ENCODE results near the gene CRB3.
A peak's percentile ranks its signal among the peaks of the same experiment; 100 is the strongest.

CRB3 gene

GRCh38 chr19:6470173-6470572 lies 6.1 kb downstream of the CRB3 start:
- DNase-seq, result no peak

- DNase-seq, result no peak
Observed at GRCh38 chr19:6471076-6471475, 7.0 kb downstream of the CRB3 start.

GRCh38 chr19:6472713-6473112 lies 8.6 kb downstream of the CRB3 start:
- no peak for DNase-seq

- no peak for DNase-seq
Observed at GRCh38 chr19:6473647-6474046, 9.6 kb downstream of the CRB3 start.

- no peak for DNase-seq
Observed at GRCh38 chr19:6475321-6476108, 11.4 kb downstream of the CRB3 start.

- DNase-seq, result peak; percentile 87 to 90
Observed at GRCh38 chr19:6476155-6476895, 12.3 kb downstream of the CRB3 start.

GRCh38 chr19:6476896-6477431 lies 12.9 kb downstream of the CRB3 start:
- DNase-seq, result no peak

- no peak for DNase-seq
Observed at GRCh38 chr19:6478815-6479214, 14.7 kb downstream of the CRB3 start.

GRCh38 chr19:6479836-6480398 lies 15.8 kb downstream of the CRB3 start:
- no peak for DNase-seq

GRCh38 chr19:6480848-6481415 lies 16.9 kb downstream of the CRB3 start:
- peak; percentile 54 to 57 for DNase-seq

- DNase-seq, result peak; percentile 81 to 84
Observed at GRCh38 chr19:6481541-6482342, 17.7 kb downstream of the CRB3 start, which contains the start of gene DENND1C. Gene DENND1C, minus strand, starts transcription at chr19:6481787. Its CDS starts 92 bp downstream, at chr19:6481695.

- no peak for DNase-seq
Observed at GRCh38 chr19:6482343-6482686, 18.2 kb downstream of the CRB3 start.

GRCh38 chr19:6483235-6483634 lies 19.2 kb downstream of the CRB3 start:
- no peak for DNase-seq

GRCh38 chr19:6484230-6484629 lies 20.2 kb downstream of the CRB3 start:
- DNase-seq, result no peak

GRCh38 chr19:6484831-6485230 lies 20.8 kb downstream of the CRB3 start:
- no peak for DNase-seq

GRCh38 chr19:6489278-6490061 lies 25.4 kb downstream of the CRB3 start:
- DNase-seq, result no peak

GRCh38 chr19:6490134-6490533 lies 26.1 kb downstream of the CRB3 start:
- DNase-seq, result no peak

- DNase-seq, result no peak
Observed at GRCh38 chr19:6491802-6492592, 27.9 kb downstream of the CRB3 start.

- no peak for DNase-seq
Observed at GRCh38 chr19:6494438-6495036, 30.5 kb downstream of the CRB3 start.

GRCh38 chr19:6495947-6496346 lies 31.9 kb downstream of the CRB3 start:
- no peak for DNase-seq

All from activated T-cell treated with anti-CD3 and anti-CD28 coated beads, Interleukin-2, amount 50 U/mL, for 48 hours (primary cell).